ENCODE data around the gene WDR18.

WDR18 gene

GRCh38 chr19:1004204-1004802, 20.2 kb downstream of the WDR18 start:
- H4K20me1 ChIP-seq (ENCODE audit: insufficient read depth, low read length): no peaks in the 10 kb centered on the region
- H3K9me3 ChIP-seq (ENCODE audit: low read length): no peaks in the 10 kb centered on the region
- TF ChIP-seq EZH2 (IDR thresholded peaks at IDR 0.05; ENCODE audit: borderline replicate concordance, low read length) (no peak), CTCF (IDR thresholded peaks at IDR 0.05; ENCODE audit: low read length) (no peak)
- peaks cover 8% of the 10 kb centered on the region for H3K36me3 ChIP-seq (ENCODE audit: insufficient read depth, low read length)
- H3K79me2 ChIP-seq (ENCODE audit: insufficient read depth, low read length): no peaks in the 10 kb centered on the region
- H3F3A ChIP-seq (ENCODE audit: insufficient read depth, low read length): no peaks in the 10 kb centered on the region
- H3K4me2 ChIP-seq (ENCODE audit: low read length): no peak overlapping the region
- H2AFZ ChIP-seq (ENCODE audit: low read length): no peak overlapping the region
- H3K4me3 ChIP-seq (ENCODE audit: low read depth, low read length, poor library complexity, severe bottlenecking): no peak overlapping the region
- H3K27ac ChIP-seq (ENCODE audit: low read depth, low read length, poor library complexity, severe bottlenecking): no peak overlapping the region
- no peak overlapping the region for H3K9ac ChIP-seq (ENCODE audit: low read length)
- no peaks in the 10 kb centered on the region for H3K4me1 ChIP-seq (ENCODE audit: insufficient read depth, low read length, severe bottlenecking)
- peaks cover 12% of the 10 kb centered on the region; the same call in 1 of the 2 replicates for H3K27me3 ChIP-seq (ENCODE audit: insufficient read depth, low read length)
- no peaks in the 10 kb centered on the region for H3K9me2 ChIP-seq (ENCODE audit: low read depth, low read length)

- Histone ChIP-seq H3K4me1 (ENCODE audit: insufficient read depth, low read length, severe bottlenecking) (no peaks in the 10 kb centered on the region), H3K9ac (ENCODE audit: low read length) (no peak overlapping the region), H3K36me3 (ENCODE audit: insufficient read depth, low read length) (peaks cover 14% of the 10 kb centered on the region), H3K4me2 (ENCODE audit: low read length) (no peak overlapping the region), H3K9me3 (ENCODE audit: low read length) (no peaks in the 10 kb centered on the region), H3K79me2 (ENCODE audit: insufficient read depth, low read length) (no peaks in the 10 kb centered on the region), H4K20me1 (ENCODE audit: insufficient read depth, low read length) (no peaks in the 10 kb centered on the region), H3K4me3 (ENCODE audit: low read depth, low read length, poor library complexity, severe bottlenecking) (no peak overlapping the region), H3K27ac (ENCODE audit: low read depth, low read length, poor library complexity, severe bottlenecking) (no peak overlapping the region), H3K9me2 (ENCODE audit: low read depth, low read length) (no peaks in the 10 kb centered on the region), H2AFZ (ENCODE audit: low read length) (no peak overlapping the region), H3F3A (ENCODE audit: insufficient read depth, low read length) (no peaks in the 10 kb centered on the region), H3K27me3 (ENCODE audit: insufficient read depth, low read length) (peaks cover 12% of the 10 kb centered on the region; the same call in 1 of the 2 replicates)
- no peak for TF ChIP-seq EZH2 (IDR thresholded peaks at IDR 0.05; ENCODE audit: borderline replicate concordance, low read length)
- TF ChIP-seq CTCF (IDR thresholded peaks at IDR 0.05; ENCODE audit: low read length): no peak
Observed at GRCh38 chr19:1004803-1005664, 20.9 kb downstream of the WDR18 start.

GRCh38 chr19:1006711-1007398, 22.7 kb downstream of the WDR18 start:
- Histone ChIP-seq H3F3A (ENCODE audit: insufficient read depth, low read length) (no peaks in the 10 kb centered on the region), H3K36me3 (ENCODE audit: insufficient read depth, low read length) (peaks cover 32% of the 10 kb centered on the region), H3K9ac (ENCODE audit: low read length) (no peak overlapping the region), H3K4me3 (ENCODE audit: low read depth, low read length, poor library complexity, severe bottlenecking) (no peak overlapping the region), H3K9me3 (ENCODE audit: low read length) (no peaks in the 10 kb centered on the region), H3K4me2 (ENCODE audit: low read length) (no peak overlapping the region), H3K79me2 (ENCODE audit: insufficient read depth, low read length) (no peaks in the 10 kb centered on the region), H3K4me1 (ENCODE audit: insufficient read depth, low read length, severe bottlenecking) (no peaks in the 10 kb centered on the region), H3K27me3 (ENCODE audit: insufficient read depth, low read length) (peaks cover 12% of the 10 kb centered on the region; the same call in 1 of the 2 replicates), H3K27ac (ENCODE audit: low read depth, low read length, poor library complexity, severe bottlenecking) (no peak overlapping the region), H4K20me1 (ENCODE audit: insufficient read depth, low read length) (no peaks in the 10 kb centered on the region), H2AFZ (ENCODE audit: low read length) (no peak overlapping the region), H3K9me2 (ENCODE audit: low read depth, low read length) (no peaks in the 10 kb centered on the region)
- TF ChIP-seq CTCF (IDR thresholded peaks at IDR 0.05; ENCODE audit: low read length): no peak
- no peak for TF ChIP-seq EZH2 (IDR thresholded peaks at IDR 0.05; ENCODE audit: borderline replicate concordance, low read length)

Measured in OCI-LY1 (cell line).